ENCODE results near the gene MT1M.
A peak's percentile ranks its signal among the peaks of the same experiment; 100 is the strongest.

Gene MT1M

GRCh38 chr16:56606071-56606475, 26.4 kb upstream of the MT1M start:
- TF ChIP-seq CTCF (IDR thresholded peaks at IDR 0.05): no peak
- H3K9me3 ChIP-seq: no peaks in the 10 kb centered on the region
- intact Hi-C loops (cut with DNase I; ENCODE audit: low total_unique reads): loop anchor here (5.0 kb wide), 2 partner anchors 36 to 76 kb away; partner anchors contain the start of gene MT1X
- H3K27me3 ChIP-seq: no peaks in the 10 kb centered on the region
- no peaks in the 10 kb centered on the region for H3K36me3 ChIP-seq
- H3K27ac ChIP-seq: peak overlapping the region; percentile 83 to 85
- H3K4me1 ChIP-seq: peaks cover 0 to 42% (median 38%) of the 10 kb centered on the region in 4 donors
- H3K4me3 ChIP-seq: no peak overlapping the region
- DNase-seq: peak; percentile 81 to 86

- intact Hi-C loops (cut with DNase I; ENCODE audit: low total_unique reads): loop anchor here (5.0 kb wide), 2 partner anchors 36 to 76 kb away; partner anchors contain the start of gene MT1X
- no peak for TF ChIP-seq CTCF (IDR thresholded peaks at IDR 0.05)
- Histone ChIP-seq H3K27ac (peak overlapping the region; percentile 83 to 85), H3K36me3 (no peaks in the 10 kb centered on the region), H3K4me3 (peak overlapping the region in 1 of 2 donors; percentile 65), H3K27me3 (no peaks in the 10 kb centered on the region), H3K9me3 (no peaks in the 10 kb centered on the region), H3K4me1 (peaks cover 0 to 47% (median 42%) of the 10 kb centered on the region in 4 donors)
- peak; percentile 72 to 82 for DNase-seq
Measured at GRCh38 chr16:56606476-56607108, 25.9 kb upstream of the MT1M start.

- Histone ChIP-seq H3K27me3 (no peaks in the 10 kb centered on the region), H3K9me3 (no peaks in the 10 kb centered on the region), H3K4me3 (peak overlapping the region in 1 of 2 donors; percentile 65), H3K36me3 (no peaks in the 10 kb centered on the region), H3K4me1 (peaks cover 0 to 53% (median 45%) of the 10 kb centered on the region in 4 donors), H3K27ac (peak overlapping the region; percentile 83 to 85)
- peak; percentile 92 for DNase-seq
- TF ChIP-seq CTCF (IDR thresholded peaks at IDR 0.05): no peak
- intact Hi-C loops (cut with DNase I; ENCODE audit: low total_unique reads): loop anchor here (5.0 kb wide), 2 partner anchors 35 to 75 kb away; partner anchors contain the start of gene MT1X
Measured at GRCh38 chr16:56607109-56607618, 25.3 kb upstream of the MT1M start.

- H3K9me3 ChIP-seq: no peaks in the 10 kb centered on the region
- TF ChIP-seq CTCF (IDR thresholded peaks at IDR 0.05): no peak
- H3K27ac ChIP-seq: peak overlapping the region; percentile 83 to 85
- DNase-seq: no peak
- peak overlapping the region; percentile 65 to 76 for H3K4me3 ChIP-seq
- no peaks in the 10 kb centered on the region for H3K36me3 ChIP-seq
- H3K4me1 ChIP-seq: peaks cover 0 to 56% (median 47%) of the 10 kb centered on the region in 4 donors
- intact Hi-C loops (cut with DNase I; ENCODE audit: low total_unique reads): loop anchor here (5.0 kb wide), 2 partner anchors 35 to 75 kb away; partner anchors contain the start of gene MT1X
- no peaks in the 10 kb centered on the region for H3K27me3 ChIP-seq
Measured at GRCh38 chr16:56607675-56608042, 24.8 kb upstream of the MT1M start.

GRCh38 chr16:56608043-56608875, 24.2 kb upstream of the MT1M start, which contains the start of gene MT2A:
Gene MT2A, plus strand, starts transcription at chr16:56608584. Its CDS starts 72 bp downstream, at chr16:56608656.
- Histone ChIP-seq H3K36me3 (no peaks in the 10 kb centered on the region), H3K27ac (peak within 1 kb of the TSS; percentile 83 to 85), H3K9me3 (no peaks in the 10 kb centered on the region), H3K27me3 (no peaks in the 10 kb centered on the region), H3K4me1 (peaks cover 0 to 56% (median 47%) of the 10 kb centered on the region in 4 donors), H3K4me3 (peak within 1 kb of the TSS; percentile 65 to 76)
- intact Hi-C loops (cut with DNase I; ENCODE audit: low total_unique reads): loop anchor here (5.0 kb wide), 2 partner anchors 34 to 74 kb away; partner anchors contain the start of gene MT1X
- peak; percentile 97 to 98 for DNase-seq
- no peak for TF ChIP-seq CTCF (IDR thresholded peaks at IDR 0.05)
